Measurements from ENCODE around the gene SLC25A46.

DNA sequence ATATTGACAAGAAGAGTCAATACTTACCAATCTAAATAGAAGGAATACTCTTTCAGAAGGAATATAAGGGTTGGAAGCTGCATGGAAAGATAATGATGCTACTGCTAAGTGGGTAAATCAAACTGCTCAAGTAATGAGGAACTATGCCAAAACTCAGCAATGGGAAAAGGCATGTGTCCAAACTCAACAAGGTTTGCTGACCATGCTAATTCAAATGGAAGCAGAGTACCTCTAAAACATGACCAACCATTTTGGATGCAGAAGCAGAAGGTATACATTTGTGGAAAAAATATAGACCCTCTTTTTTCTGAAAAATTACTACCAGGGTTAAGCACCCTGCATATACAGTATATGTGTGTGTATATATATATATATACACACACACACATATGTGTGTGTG lies 33.5 kb upstream of the SLC25A46 start:
- TF ChIP-seq, protein P1, sequence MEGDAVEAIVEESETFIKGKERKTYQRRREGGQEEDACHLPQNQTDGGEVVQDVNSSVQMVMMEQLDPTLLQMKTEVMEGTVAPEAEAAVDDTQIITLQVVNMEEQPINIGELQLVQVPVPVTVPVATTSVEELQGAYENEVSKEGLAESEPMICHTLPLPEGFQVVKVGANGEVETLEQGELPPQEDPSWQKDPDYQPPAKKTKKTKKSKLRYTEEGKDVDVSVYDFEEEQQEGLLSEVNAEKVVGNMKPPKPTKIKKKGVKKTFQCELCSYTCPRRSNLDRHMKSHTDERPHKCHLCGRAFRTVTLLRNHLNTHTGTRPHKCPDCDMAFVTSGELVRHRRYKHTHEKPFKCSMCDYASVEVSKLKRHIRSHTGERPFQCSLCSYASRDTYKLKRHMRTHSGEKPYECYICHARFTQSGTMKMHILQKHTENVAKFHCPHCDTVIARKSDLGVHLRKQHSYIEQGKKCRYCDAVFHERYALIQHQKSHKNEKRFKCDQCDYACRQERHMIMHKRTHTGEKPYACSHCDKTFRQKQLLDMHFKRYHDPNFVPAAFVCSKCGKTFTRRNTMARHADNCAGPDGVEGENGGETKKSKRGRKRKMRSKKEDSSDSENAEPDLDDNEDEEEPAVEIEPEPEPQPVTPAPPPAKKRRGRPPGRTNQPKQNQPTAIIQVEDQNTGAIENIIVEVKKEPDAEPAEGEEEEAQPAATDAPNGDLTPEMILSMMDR (IDR thresholded peaks at IDR 0.05): no peak
- TF ChIP-seq POLR2A (IDR thresholded peaks at IDR 0.05): no peak
